Activated naive CD4-positive, alpha-beta T cell treated with anti-CD3 and anti-CD28 coated beads, Interleukin-2, amount 10 ng/mL, durations not matched to agents 7 days and 5 days (primary cell): Measurements from ENCODE around the gene CXCR5.

Experiments used
- CTCF ChIA-PET: fragments of 350-600 bp; sonication (Branson Sonifier 250); formaldehyde crosslinking; loops from one replicate; lab custom pipeline; 2021; ENCODE audit warnings: antibody characterized with exemption; lab: Charles Lee
- DNase-seq: peaks from one replicate; pipeline ENCODE4 v3.0.0-alpha.2; 2020
- H3K27ac Mint-ChIP-seq: one replicate; pipeline ENCODE4 v1.8.0; 2021; ENCODE audit warnings: mild to moderate bottlenecking, moderate library complexity, mixed read lengths
- H3K27me3 Mint-ChIP-seq: one replicate; pipeline ENCODE4 v1.8.0; 2021; ENCODE audit warnings: mild to moderate bottlenecking, mixed read lengths
- H3K36me3 Mint-ChIP-seq: one replicate; pipeline ENCODE4 v1.8.0; 2021; ENCODE audit warnings: mixed read lengths
- H3K4me1 Mint-ChIP-seq: one replicate; pipeline ENCODE4 v1.8.0; 2021; ENCODE audit warnings: mixed read lengths
- H3K4me3 Mint-ChIP-seq: one replicate; pipeline ENCODE4 v1.8.0; 2021; ENCODE audit warnings: mild to moderate bottlenecking, moderate library complexity, mixed read lengths
- H3K9me3 Mint-ChIP-seq: one replicate; pipeline ENCODE4 v1.8.0; 2021; ENCODE audit warnings: mixed read lengths

The CXCR5 gene

DNA sequence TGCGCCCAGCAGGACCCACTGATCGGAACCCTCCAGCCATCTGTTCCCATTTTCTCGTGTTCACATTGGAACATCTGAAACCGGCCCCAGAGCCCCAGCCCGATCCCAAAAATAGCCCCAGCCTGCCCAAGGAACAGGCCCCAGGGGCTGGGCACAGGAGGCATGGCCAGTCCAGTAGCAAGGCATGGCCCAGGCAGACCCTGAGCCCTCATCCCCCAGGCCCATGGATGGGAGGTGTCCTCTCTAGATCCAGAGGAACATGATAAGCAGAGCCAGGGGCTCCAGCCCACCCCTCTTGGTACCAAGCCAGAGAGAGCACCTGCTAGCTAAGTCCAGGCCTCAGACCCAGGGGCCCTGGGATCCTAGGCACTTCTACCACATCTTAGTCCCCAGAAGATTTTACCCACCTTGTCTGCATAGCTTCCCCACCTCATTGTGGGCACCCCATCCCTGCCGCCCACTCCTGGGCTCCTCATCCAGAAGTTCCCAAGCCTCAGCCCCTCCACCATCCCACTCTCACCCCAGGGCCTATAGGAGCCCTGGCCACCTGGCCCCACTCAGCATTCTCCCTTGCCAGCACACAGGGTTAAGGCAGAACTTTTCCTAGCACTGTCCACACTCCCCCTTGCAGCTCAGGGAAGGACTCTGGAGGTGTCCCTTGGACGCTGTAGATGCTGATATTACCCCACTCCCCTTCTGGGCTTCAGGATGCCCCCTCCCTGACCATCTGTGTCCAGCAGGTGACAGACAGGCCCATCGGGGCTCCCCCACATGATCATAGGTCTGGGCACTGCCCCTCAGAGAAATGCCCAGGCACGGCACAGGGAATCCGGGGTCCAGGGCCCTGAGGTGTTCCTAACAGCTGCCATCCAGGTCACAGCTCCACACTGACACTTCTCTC lies 32.5 kb downstream of the CXCR5 start:
- Mint-ChIP-seq H3K4me3 (peak overlapping the region; percentile 21), H3K9me3 (no peaks in the 10 kb centered on the region), H3K36me3 (peaks cover 55% of the 10 kb centered on the region), H3K27ac (peak overlapping the region; percentile 99), H3K4me1 (peaks cover 97% of the 10 kb centered on the region), H3K27me3 (no peaks in the 10 kb centered on the region)
- CTCF ChIA-PET: interaction anchor here (1.2 to 12.9 kb wide), 3 partner anchors 10 to 13 kb away, joined by 4 to 232 read pairs (median 4); partner anchors contain the start of gene BCL9L
- no peak for DNase-seq

DNA sequence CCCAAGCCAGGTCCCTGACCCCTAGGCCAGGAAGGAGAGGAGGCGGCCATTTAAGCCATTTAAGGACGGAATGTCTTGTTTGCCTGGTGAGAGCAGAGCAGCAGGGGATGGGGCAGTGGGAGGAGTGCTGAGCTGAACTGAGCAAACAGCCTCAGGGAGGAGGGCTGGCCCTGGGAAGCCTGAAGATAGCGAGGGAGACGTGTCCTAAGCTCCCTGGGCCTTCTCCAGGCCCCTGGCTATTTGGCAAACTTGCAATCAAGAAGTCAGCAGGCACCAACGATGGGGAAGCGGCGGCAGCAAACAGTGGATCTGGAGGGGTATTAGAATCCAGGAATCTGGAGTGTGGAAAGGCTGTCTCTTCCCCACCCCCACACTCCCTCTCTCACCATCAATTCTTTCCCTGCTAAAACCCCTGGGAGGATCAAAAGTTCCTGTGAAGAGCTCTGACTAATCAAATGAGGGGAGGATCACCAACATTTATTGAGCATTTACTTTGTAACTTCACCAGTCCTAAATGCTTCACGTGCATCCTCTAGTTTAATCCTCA lies 33.2 kb downstream of the CXCR5 start:
- H3K27ac Mint-ChIP-seq: peak overlapping the region; percentile 99
- H3K4me3 Mint-ChIP-seq: peak overlapping the region; percentile 96
- H3K9me3 Mint-ChIP-seq: no peaks in the 10 kb centered on the region
- no peaks in the 10 kb centered on the region for H3K27me3 Mint-ChIP-seq
- DNase-seq: no peak
- CTCF ChIA-PET: interaction anchor here (1.1 to 2.1 kb wide), 3 partner anchors 8 to 13 kb away, joined by 3 to 4 read pairs (median 4); no protein-coding TSS in a partner anchor
- peaks cover 56% of the 10 kb centered on the region for H3K36me3 Mint-ChIP-seq
- H3K4me1 Mint-ChIP-seq: peaks cover 96% of the 10 kb centered on the region

DNA sequence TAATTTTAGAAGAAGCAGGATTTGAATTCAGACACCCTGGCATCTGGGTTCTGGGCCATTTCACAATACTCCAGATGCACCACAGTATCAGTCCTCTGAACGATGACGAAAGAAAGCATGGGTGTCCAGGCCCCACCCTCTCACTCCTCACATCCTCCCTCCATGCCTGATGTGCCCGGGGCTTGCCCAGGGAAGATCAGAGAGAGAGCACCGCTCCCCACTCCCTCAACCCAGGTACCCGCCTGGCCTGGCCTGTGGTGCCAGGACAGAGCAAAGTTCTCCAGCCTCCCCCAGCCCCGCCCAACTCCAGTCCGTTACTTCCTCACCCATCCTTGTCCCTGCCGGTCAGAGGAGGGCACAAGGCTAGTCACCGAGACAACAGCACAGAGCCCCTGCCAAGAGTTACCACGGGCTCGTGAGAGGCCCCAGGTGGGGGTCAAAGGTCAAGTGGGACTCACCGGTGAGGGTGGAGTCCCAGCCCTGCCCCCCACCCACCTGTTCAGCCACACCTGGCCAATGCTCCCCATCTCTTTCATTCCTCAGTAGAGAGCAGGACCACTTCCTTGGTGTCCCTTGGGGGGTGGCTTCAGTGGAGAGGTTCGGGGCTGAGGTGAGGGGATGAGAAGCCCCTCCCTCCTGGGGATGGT lies 33.9 kb downstream of the CXCR5 start:
- Mint-ChIP-seq H3K4me1 (peaks cover 90% of the 10 kb centered on the region), H3K36me3 (peaks cover 52% of the 10 kb centered on the region), H3K4me3 (peak overlapping the region; percentile 96), H3K27ac (peak overlapping the region; percentile 99), H3K27me3 (no peaks in the 10 kb centered on the region), H3K9me3 (no peaks in the 10 kb centered on the region)
- CTCF ChIA-PET: interaction anchor here (1.1 to 2.1 kb wide), 3 partner anchors 9 to 12 kb away, joined by 3 to 4 read pairs (median 4); no protein-coding TSS in a partner anchor
- DNase-seq: peak; percentile 72

DNA sequence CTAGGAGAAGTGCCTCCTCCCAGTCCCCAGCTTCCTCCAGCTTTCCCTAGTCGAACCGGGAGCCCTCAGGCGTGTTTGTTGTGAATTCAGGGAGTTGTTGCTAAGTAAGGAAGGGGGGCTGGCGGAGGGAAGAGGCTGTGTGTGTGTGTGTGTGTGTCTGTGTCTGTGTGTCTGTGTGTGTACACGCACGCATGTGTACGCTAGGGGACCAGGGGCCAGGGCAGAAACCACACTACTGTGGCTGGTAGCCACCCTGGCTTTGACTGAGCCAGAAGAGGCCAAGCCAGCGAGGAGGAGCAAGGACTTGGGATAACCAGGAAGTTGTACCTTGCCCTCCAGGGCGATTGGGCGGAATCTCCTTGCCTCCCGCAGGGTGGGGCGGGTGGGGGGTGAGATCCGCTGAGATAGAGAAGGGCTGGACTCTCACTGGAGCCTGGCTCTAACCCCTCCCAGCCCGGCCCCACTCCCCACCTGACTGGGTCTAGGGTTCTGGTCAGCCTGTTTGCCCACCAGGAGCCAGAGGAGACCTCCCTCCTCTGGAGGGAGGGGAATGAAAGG lies 34.5 kb downstream of the CXCR5 start:
- H3K9me3 Mint-ChIP-seq: no peaks in the 10 kb centered on the region
- H3K4me3 Mint-ChIP-seq: peak overlapping the region; percentile 96
- peak overlapping the region; percentile 99 for H3K27ac Mint-ChIP-seq
- H3K36me3 Mint-ChIP-seq: peaks cover 56% of the 10 kb centered on the region
- peak; percentile 65 for DNase-seq
- CTCF ChIA-PET: interaction anchor here (1.1 to 2.1 kb wide), 2 partner anchors 8 to 10 kb away, joined by 3 to 4 read pairs; no protein-coding TSS in a partner anchor
- H3K27me3 Mint-ChIP-seq: no peaks in the 10 kb centered on the region
- peaks cover 87% of the 10 kb centered on the region for H3K4me1 Mint-ChIP-seq

DNA sequence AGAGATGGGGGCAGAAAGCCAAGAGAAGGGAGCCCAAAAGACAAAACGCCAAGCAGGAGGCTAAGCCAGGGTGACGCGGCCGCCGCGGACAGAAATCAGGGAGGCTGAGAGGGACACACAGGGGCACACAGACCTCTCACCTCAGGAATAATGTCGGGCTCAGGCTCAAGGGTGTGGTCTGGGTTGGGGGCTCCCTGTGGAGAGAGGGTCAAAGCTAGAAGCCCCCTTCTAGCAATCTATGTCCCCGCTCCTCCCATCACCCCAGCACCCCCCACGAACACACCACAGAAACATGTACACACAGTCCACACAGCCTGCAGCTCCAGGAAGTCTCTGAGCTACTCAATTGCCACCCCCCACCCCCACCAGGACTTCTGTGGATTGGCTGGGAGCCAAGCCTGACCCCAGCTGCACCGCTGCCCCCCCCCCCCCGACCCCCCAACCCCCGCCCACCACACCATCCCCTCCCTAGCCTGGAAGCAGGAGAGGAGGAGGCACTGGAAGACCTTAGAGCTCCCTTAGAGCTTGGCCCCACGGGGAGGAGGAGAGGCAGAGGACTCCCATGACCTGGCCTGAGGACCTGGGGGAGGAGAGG lies 35.1 kb downstream of the CXCR5 start:
- H3K9me3 Mint-ChIP-seq: no peaks in the 10 kb centered on the region
- peaks cover 89% of the 10 kb centered on the region for H3K4me1 Mint-ChIP-seq
- peak; percentile 52 for DNase-seq
- CTCF ChIA-PET: no interaction called here
- H3K27me3 Mint-ChIP-seq: no peaks in the 10 kb centered on the region
- peak overlapping the region; percentile 99 for H3K27ac Mint-ChIP-seq
- peak overlapping the region; percentile 96 for H3K4me3 Mint-ChIP-seq
- H3K36me3 Mint-ChIP-seq: peaks cover 62% of the 10 kb centered on the region

DNA sequence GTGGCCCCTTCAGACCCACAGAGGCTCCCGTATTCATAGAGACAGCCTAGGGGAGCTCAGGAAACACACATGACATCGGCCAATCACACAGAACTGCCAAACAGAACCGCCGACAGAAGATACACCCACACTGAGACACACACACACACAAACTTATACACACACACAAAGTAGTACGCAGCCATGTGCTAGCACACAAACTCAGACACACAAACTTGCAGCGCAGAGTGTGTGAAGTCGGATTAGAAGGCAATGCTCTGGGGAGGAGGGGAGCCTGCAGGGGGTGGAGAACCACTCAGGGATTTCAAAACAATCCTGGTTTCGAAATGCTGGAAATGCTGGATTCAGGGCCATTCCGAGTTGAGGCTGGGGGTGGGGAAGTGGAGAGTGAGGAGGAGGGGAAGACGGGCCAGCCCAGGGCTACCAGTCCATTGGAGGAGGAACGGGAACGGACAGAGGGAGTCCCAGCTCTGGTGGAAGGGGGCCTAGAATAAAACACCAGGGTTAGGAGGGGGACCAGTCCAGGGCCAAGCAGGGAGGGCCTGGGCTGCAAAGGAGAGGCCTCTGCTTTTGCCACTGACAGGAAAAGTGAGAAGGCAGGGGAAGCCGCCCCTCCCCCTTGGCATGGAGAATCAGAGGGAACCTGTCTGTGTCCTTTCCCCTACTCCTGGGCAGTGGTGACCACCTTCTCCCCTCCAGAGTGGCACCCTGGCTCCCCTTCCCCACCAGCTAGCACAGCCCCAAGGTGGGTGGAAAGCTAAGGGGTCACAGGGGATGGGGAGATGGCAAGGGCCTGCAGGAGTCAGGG lies 37.6 kb downstream of the CXCR5 start:
- H3K36me3 Mint-ChIP-seq: peaks cover 61% of the 10 kb centered on the region
- H3K4me3 Mint-ChIP-seq: peak overlapping the region; percentile 96
- H3K27me3 Mint-ChIP-seq: peaks cover 2% of the 10 kb centered on the region
- peak overlapping the region; percentile 83 for H3K27ac Mint-ChIP-seq
- peak; percentile 31 for DNase-seq
- H3K9me3 Mint-ChIP-seq: no peaks in the 10 kb centered on the region
- CTCF ChIA-PET: interaction anchor here (10.5 kb wide), 1 partner anchor 12 kb away, joined by 232 read pairs; no protein-coding TSS in a partner anchor
- peaks cover 66% of the 10 kb centered on the region for H3K4me1 Mint-ChIP-seq

DNA sequence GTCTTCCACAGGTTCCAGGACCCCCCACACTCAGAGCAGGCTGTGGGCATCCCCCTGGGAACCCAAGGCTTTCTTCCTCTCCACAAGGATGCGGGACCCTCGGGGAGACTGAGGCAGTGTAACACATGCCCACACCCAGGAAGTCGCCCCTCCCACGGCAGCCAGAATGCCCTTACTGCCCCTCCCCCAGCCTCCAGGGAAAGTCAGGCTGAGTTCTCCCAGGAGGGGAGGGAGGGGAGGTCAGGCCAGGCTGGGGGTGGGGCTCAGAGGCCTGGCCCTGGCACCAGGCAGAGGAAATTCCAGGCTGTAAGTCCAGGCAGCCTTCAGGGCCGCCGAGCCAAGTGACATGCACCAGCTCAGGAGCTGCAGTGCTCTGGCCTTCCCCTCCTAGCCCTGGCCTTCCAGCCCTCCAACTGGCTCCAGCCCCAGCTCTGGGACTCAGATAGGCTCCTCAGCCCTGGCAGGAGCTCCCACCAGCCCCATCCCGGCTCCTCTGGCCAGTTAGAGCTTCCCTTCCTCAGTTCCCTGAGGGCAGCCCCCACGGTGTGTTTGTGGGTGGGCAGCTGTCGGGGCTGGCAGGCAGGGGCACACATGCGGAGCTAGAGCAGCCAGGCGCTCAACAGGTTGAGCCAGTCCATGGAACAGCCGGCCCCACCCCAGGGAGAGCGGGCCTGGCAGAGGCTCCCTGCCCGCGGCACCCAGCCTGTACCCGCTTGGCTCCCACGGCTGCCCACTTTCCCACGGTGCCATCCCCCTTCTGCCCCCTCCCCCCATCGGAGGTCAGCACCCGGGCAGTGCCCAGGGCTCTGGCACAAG lies 38.4 kb downstream of the CXCR5 start:
- Mint-ChIP-seq H3K27ac (no peak overlapping the region), H3K9me3 (no peaks in the 10 kb centered on the region), H3K27me3 (peaks cover 4% of the 10 kb centered on the region), H3K4me1 (peaks cover 66% of the 10 kb centered on the region), H3K4me3 (peak overlapping the region; percentile 96), H3K36me3 (peaks cover 55% of the 10 kb centered on the region)
- peak; percentile 37 for DNase-seq
- CTCF ChIA-PET: interaction anchor here (10.5 kb wide), 1 partner anchor 12 kb away, joined by 232 read pairs; no protein-coding TSS in a partner anchor

DNA sequence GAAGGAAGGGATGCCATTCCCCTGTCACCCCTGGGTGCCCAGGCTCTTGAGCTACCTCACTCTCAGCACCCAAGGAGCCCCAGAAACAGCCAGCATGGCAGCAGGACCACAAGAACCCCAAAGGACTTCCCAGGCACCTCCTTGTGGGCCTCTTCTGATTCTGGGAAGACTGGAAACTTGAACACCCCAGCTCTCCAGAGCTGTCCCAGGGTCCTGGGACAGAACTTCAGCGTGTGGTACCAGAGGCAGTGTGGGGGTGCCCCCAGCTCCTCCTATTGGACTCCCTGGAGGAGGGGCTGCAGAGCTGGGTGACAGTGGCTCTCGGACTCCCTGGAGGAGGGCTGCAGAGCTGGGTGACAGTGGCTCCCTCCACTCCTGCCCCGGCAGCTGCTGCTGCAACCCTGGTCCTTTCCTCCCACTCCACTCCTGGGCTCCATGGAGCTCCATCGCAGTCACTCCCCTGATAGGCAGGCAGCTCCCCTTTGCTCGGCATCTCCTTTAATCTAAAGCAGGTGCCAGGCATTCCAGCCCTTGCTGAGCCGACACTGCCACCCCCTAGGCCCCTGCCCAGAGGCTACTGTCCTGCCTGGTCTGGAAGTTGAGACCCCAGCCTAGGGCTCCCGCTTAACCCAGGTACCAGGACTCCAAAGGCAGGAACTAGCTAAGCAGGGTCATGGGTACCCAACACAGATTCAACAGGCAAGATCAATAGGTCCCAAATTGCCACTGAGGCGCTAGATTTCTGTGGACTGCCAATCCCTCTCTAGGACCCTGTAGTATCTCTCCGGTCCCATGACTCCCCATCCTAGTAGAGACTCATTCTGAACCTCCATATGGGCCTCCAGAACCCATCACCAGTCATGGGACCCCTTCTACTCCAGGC lies 39.3 kb downstream of the CXCR5 start:
- Mint-ChIP-seq H3K4me3 (peak overlapping the region; percentile 96), H3K36me3 (peaks cover 46% of the 10 kb centered on the region), H3K27me3 (peaks cover 4% of the 10 kb centered on the region), H3K9me3 (no peaks in the 10 kb centered on the region), H3K27ac (peak overlapping the region; percentile 87), H3K4me1 (peaks cover 66% of the 10 kb centered on the region)
- CTCF ChIA-PET: interaction anchor here (0.8 to 10.5 kb wide), 3 partner anchors 13 to 233 kb away, joined by 3 to 232 read pairs (median 3); no protein-coding TSS in a partner anchor
- DNase-seq: no peak

DNA sequence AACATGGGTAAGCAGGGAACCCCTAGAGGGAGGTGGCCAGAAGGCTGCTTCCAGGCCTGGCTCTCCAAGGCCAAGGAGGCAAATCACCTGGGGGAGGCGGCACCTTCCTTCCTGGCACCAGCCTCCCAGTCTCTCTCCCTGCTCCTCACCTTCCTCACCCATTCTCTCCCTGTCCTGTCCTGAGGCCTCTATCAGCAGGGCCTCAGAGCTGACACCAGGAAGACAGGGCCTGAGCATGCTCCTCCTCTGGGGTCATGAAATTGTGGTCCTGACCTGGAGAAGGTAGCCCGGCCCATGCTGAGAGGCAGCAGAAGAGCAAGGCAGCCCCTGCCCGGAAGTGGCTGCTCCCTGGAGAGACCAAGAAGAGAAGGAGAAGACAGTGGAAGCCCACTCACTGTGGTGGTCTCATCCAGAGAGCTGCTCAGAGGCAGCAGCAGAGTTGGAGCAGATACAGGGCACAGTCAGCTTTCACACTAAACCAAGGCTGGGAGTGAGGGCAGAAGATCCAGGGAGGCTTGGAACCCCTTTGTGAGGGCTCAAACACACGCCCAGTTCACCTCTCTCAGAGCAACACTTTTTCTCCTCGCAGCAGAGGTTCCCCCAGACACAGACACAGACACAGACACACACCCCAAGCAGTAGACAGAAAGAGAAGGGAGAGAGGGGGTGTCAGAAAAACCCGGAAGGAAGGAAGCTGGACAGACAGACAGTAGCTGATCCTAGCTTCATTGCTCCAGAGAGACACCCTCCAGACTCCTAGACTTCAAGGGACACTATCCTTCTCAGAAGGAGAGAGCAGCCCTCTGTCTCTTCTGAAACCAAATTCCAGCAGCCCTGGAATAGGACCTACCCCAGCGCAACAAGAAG lies 40.3 kb downstream of the CXCR5 start:
- H3K4me1 Mint-ChIP-seq: peaks cover 61% of the 10 kb centered on the region
- peak; percentile 41 for DNase-seq

DNA sequence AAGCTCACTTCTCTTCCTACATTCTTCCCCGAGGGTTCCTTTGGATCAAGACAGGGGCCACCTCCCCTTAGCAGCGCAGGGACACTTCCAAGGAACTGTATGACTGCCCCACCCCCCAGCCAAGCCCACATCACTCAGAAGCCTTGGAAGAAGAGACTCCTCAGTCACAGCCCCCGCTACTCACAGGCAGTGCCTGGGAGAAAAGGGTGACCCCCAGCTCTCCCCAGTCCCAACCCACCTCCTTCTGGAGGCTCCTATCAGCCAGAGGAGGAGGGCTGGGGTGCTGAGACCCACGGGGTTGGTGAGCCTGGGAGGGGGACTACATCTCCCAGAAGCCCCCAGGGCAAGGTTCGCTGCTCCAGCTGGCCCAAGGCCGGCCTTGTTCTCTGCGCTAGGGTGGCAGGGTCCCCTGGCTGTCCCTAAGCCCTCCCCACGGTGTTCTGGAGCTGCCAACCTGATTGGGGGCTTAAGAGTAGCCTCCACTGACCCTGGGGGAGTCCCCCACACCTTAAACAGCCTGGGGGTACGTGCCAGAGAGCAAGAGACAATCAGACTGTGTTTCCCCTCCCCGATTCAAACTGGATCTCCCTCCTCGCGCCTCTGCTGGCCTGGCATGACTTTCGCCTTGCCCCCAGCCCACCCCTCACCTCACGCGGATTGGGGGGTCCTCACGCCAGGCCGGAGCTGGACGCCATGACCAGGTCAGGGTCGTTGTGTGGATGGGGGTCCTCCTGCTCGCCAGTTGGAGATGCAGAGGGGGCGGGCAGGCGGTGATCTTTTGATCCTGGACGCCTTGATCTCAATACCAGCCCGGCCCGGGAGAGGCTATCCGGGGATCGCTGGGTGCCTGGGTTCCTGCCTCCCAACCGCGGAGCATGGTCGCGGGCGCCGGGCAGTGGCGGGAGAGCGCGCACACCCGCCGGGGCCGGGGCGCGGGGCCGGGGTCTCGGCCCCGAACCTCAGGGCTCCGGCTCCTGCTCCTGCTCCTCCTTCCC lies 41.2 kb downstream of the CXCR5 start:
- peaks cover 53% of the 10 kb centered on the region for H3K4me1 Mint-ChIP-seq
- DNase-seq: peak; percentile 73
- peak overlapping the region; percentile 96 for H3K4me3 Mint-ChIP-seq
- H3K27me3 Mint-ChIP-seq: peaks cover 4% of the 10 kb centered on the region
- H3K36me3 Mint-ChIP-seq: peaks cover 35% of the 10 kb centered on the region
- H3K9me3 Mint-ChIP-seq: no peaks in the 10 kb centered on the region
- CTCF ChIA-PET: interaction anchor here (0.5 to 10.5 kb wide), 6 partner anchors 14 to 135 kb away, joined by 3 to 232 read pairs (median 4); partner anchors contain the start of gene CXCR5
- peak overlapping the region; percentile 87 for H3K27ac Mint-ChIP-seq

More for the DNA sequence above, 40.3 kb downstream of the CXCR5 start:
- Mint-ChIP-seq H3K9me3 (no peaks in the 10 kb centered on the region), H3K36me3 (peaks cover 40% of the 10 kb centered on the region), H3K27ac (peak overlapping the region; percentile 87), H3K4me3 (peak overlapping the region; percentile 96), H3K27me3 (peaks cover 4% of the 10 kb centered on the region)
- CTCF ChIA-PET: interaction anchor here (1.0 to 10.5 kb wide), 5 partner anchors 14 to 234 kb away, joined by 3 to 232 read pairs (median 3); partner anchors contain the start of gene CXCR5
